MM.1S (cell line): ENCODE data around the gene TMTC4.

ENCODE experiments used
- DNase-seq: peaks from one replicate; pipeline ENCODE4 v3.0.0-alpha.2; 2015
- H2AFZ ChIP-seq: fragments of 300-600 bp; sonication (generic); 2 replicates; pipeline ENCODE4 v1.6.0; 2016; ENCODE audit warnings: antibody characterized with exemption, low read length
- H3F3A ChIP-seq: fragments of 300-600 bp; sonication (generic); 2 replicates; pipeline ENCODE4 v1.6.1; 2016; ENCODE audit warnings: mild to moderate bottlenecking, antibody characterized with exemption, low read length, moderate library complexity, mixed read lengths; ENCODE audit not compliant: insufficient read depth
- H3K27ac ChIP-seq: fragments of 300-600 bp; sonication (generic); 2 replicates; pipeline ENCODE4 v1.5.1; 2016; ENCODE audit warnings: mild to moderate bottlenecking, low read length
- H3K27me3 ChIP-seq: fragments of 300-600 bp; sonication (generic); replicated peaks from 2 replicates; pipeline ENCODE4 v1.6.0; 2016; ENCODE audit warnings: low read length; ENCODE audit not compliant: insufficient read depth
- H3K36me3 ChIP-seq: fragments of 300-600 bp; sonication (generic); replicated peaks from 2 replicates; pipeline ENCODE4 v1.6.1; 2016; ENCODE audit warnings: mild to moderate bottlenecking, low read length, mixed read lengths; ENCODE audit not compliant: insufficient read depth
- H3K4me1 ChIP-seq: fragments of 300-600 bp; sonication (generic); 2 replicates; pipeline ENCODE4 v1.6.1; 2016; ENCODE audit warnings: low read length, mixed read lengths
- H3K4me2 ChIP-seq: fragments of 300-600 bp; sonication (generic); 2 replicates; pipeline ENCODE4 v1.6.0; 2016; ENCODE audit warnings: low read depth, low read length
- H3K4me3 ChIP-seq: fragments of 300-600 bp; sonication (generic); 2 replicates; pipeline ENCODE4 v1.5.1; 2016; ENCODE audit warnings: low read length, mixed read lengths
- H3K79me2 ChIP-seq: fragments of 300-600 bp; sonication (generic); 2 replicates; pipeline ENCODE4 v1.6.1; 2016; ENCODE audit warnings: mixed run types, low read length, mixed read lengths
- H3K9ac ChIP-seq: fragments of 300-600 bp; sonication (generic); 2 replicates; pipeline ENCODE4 v1.6.1; 2016; ENCODE audit warnings: low read length, mixed read lengths
- H3K9me2 ChIP-seq: fragments of 300-600 bp; sonication (generic); replicated peaks from 2 replicates; pipeline ENCODE4 v1.6.1; 2016; ENCODE audit warnings: mild to moderate bottlenecking, low read length, mixed read lengths; ENCODE audit not compliant: insufficient read depth
- H3K9me3 ChIP-seq: fragments of 300-600 bp; sonication (generic); replicated peaks from 2 replicates; pipeline ENCODE4 v1.6.1; 2016; ENCODE audit warnings: mild to moderate bottlenecking, low read length, mixed read lengths; ENCODE audit not compliant: insufficient read depth
- H4K20me1 ChIP-seq: fragments of 300-600 bp; sonication (generic); 2 replicates; pipeline ENCODE4 v1.6.1; 2016; ENCODE audit warnings: mild to moderate bottlenecking, low read length, moderate library complexity, mixed read lengths; ENCODE audit not compliant: insufficient read depth
- CTCF ChIP-seq: fragments of 300-600 bp; sonication (generic); IDR thresholded peaks from 2 replicates; pipeline ENCODE4 v1.5.1; 2016; ENCODE audit warnings: antibody characterized with exemption, low read length, mixed read lengths
- EZH2 ChIP-seq: fragments of 300-600 bp; sonication (generic); optimal IDR thresholded peaks from 2 replicates; pipeline ENCODE3; 2017; ENCODE audit warnings: low read depth, mild to moderate bottlenecking, antibody characterized with exemption, low read length, mixed read lengths
- EZH2phosphoT487 ChIP-seq: fragments of 300-600 bp; sonication (generic); IDR thresholded peaks from 2 replicates; pipeline ENCODE4 v1.6.1; 2018; ENCODE audit warnings: antibody characterized with exemption, low read length

Gene TMTC4

GRCh38 chr13:100662468-100663211, 12.0 kb downstream of the TMTC4 start:
- Histone ChIP-seq H3K4me1 (peaks cover 17% of the 10 kb centered on the region), H3K4me3 (no peak overlapping the region), H3K9ac (no peak overlapping the region), H3K9me3 (no peaks in the 10 kb centered on the region), H3K27ac (no peak overlapping the region), H3K79me2 (no peaks in the 10 kb centered on the region), H2AFZ (no peak overlapping the region), H3K4me2 (no peak overlapping the region), H3K27me3 (no peaks in the 10 kb centered on the region), H3K36me3 (no peaks in the 10 kb centered on the region), H3F3A (no peaks in the 10 kb centered on the region), H3K9me2 (no peaks in the 10 kb centered on the region), H4K20me1 (no peaks in the 10 kb centered on the region)
- no peak for TF ChIP-seq EZH2phosphoT487
- no peak for TF ChIP-seq EZH2
- no peak for DNase-seq

GRCh38 chr13:100660761-100661160, 13.8 kb downstream of the TMTC4 start:
- no peak overlapping the region for H3K27ac ChIP-seq
- H3K27me3 ChIP-seq, result no peaks in the 10 kb centered on the region
- no peak overlapping the region for H3K4me3 ChIP-seq
- peaks cover 17% of the 10 kb centered on the region for H3K4me1 ChIP-seq
- H3K9me3 ChIP-seq, result no peaks in the 10 kb centered on the region
- no peak overlapping the region for H3K9ac ChIP-seq
- H2AFZ ChIP-seq, result no peak overlapping the region
- no peaks in the 10 kb centered on the region for H3K9me2 ChIP-seq
- DNase-seq, result no peak
- no peaks in the 10 kb centered on the region for H4K20me1 ChIP-seq
- no peaks in the 10 kb centered on the region for H3K79me2 ChIP-seq
- TF ChIP-seq EZH2phosphoT487 (no peak), CTCF (no peak), EZH2 (no peak)
- no peak overlapping the region for H3K4me2 ChIP-seq
- no peaks in the 10 kb centered on the region for H3K36me3 ChIP-seq
- no peaks in the 10 kb centered on the region for H3F3A ChIP-seq

GRCh38 chr13:100659578-100659977, 15.0 kb downstream of the TMTC4 start:
- Histone ChIP-seq H3K4me1 (peaks cover 17% of the 10 kb centered on the region), H3K9ac (no peak overlapping the region), H3K9me3 (no peaks in the 10 kb centered on the region), H3K27ac (no peak overlapping the region), H3K27me3 (no peaks in the 10 kb centered on the region), H3K36me3 (no peaks in the 10 kb centered on the region), H3F3A (no peaks in the 10 kb centered on the region), H4K20me1 (no peaks in the 10 kb centered on the region), H2AFZ (no peak overlapping the region), H3K4me2 (no peak overlapping the region), H3K9me2 (no peaks in the 10 kb centered on the region), H3K79me2 (no peaks in the 10 kb centered on the region), H3K4me3 (no peak overlapping the region)
- DNase-seq, result no peak
- TF ChIP-seq EZH2 (no peak), CTCF (no peak), EZH2phosphoT487 (no peak)

- no peaks in the 10 kb centered on the region for H3K9me2 ChIP-seq
- no peak overlapping the region for H3K9ac ChIP-seq
- no peak overlapping the region for H2AFZ ChIP-seq
- no peaks in the 10 kb centered on the region for H3K36me3 ChIP-seq
- no peaks in the 10 kb centered on the region for H3K27me3 ChIP-seq
- no peak overlapping the region for H3K27ac ChIP-seq
- no peak overlapping the region for H3K4me3 ChIP-seq
- peak overlapping the region; percentile 5; the same call in 1 of the 2 replicates for H3K4me2 ChIP-seq
- TF ChIP-seq EZH2phosphoT487, result no peak
- TF ChIP-seq EZH2, result no peak
- no peak for TF ChIP-seq CTCF
- H3F3A ChIP-seq, result no peaks in the 10 kb centered on the region
- peaks cover 17% of the 10 kb centered on the region for H3K4me1 ChIP-seq
- peak; percentile 42 for DNase-seq
- H3K79me2 ChIP-seq, result no peaks in the 10 kb centered on the region
- H4K20me1 ChIP-seq, result no peaks in the 10 kb centered on the region
- H3K9me3 ChIP-seq, result no peaks in the 10 kb centered on the region
These were observed 16.2 kb downstream of the TMTC4 start for GRCh38 chr13:100658363-100658762.
